B cell (primary cell): ENCODE measurements around the gene HOXD9. TPM values are rescaled to one million over a fixed set of nuclear protein-coding genes. Genes with fewer than 3 reads are reported as not detected.

Experiments used
- ATAC-seq: fragments of 200-7000 bp; cut with Tn5 transposase; one replicate; pipeline ENCODE4 v1.10.0; 2021; ENCODE audit warnings: low read depth, mild to moderate bottlenecking, moderate number of reproducible peaks, moderate library complexity
- CTCF ChIA-PET: fragments of 350-600 bp; sonication (Branson Sonifier 250); formaldehyde crosslinking; loops from one replicate; lab custom pipeline; 2021; ENCODE audit warnings: antibody characterized with exemption, inconsistent platforms; lab: Charles Lee
- POLR2A ChIA-PET: fragments of 350-600 bp; sonication (Branson Sonifier 250); formaldehyde crosslinking; loops from one replicate; lab custom pipeline; 2021; ENCODE audit warnings: antibody characterized with exemption; lab: Charles Lee
- DNase-seq: peaks from one replicate; pipeline ENCODE4 v3.0.0; 2013
- H2AFZ ChIP-seq: 2 replicates; pipeline ENCODE4 v1.6.1; 2012; ENCODE audit warnings: mild to moderate bottlenecking, low read depth, low read length; ENCODE audit not compliant: insufficient read depth, poor library complexity, severe bottlenecking
- H3K27ac ChIP-seq, 2 donors: 1 replicate in 1 of 2; 2 replicates in 1 of 2; pipeline ENCODE4 v1.5.1; 2012 to 2013; ENCODE audit warnings: low read length in 2 of 2, mild to moderate bottlenecking in 2 of 2, moderate library complexity in 1 of 2
- H3K27me3 ChIP-seq, 4 experiments: fragments of 200-600 bp in 1 of 4; sonication (generic) in 1 of 4; replicated peaks in 1 of 4; 1 replicate in 2 of 4; 2 replicates in 2 of 4; pipeline versions ENCODE4 v1.6.1 to v1.7.0; 2013 to 2016; ENCODE audit warnings: low read length in 3 of 4, mild to moderate bottlenecking in 2 of 4, mixed read lengths in 1 of 4, moderate library complexity in 1 of 4; ENCODE audit not compliant: insufficient read depth in 4 of 4, control insufficient read depth in 3 of 4; ENCODE audit errors: control extremely low read depth in 1 of 4
- H3K36me3 ChIP-seq, 2 experiments: replicated peaks in 1 of 2; 1 replicate in 1 of 2; 2 replicates in 1 of 2; pipeline versions ENCODE4 v1.6.1 to v1.7.1; 2013; ENCODE audit warnings: low read length in 1 of 2; ENCODE audit not compliant: insufficient read depth in 2 of 2, control insufficient read depth in 1 of 2; ENCODE audit errors: control extremely low read depth in 1 of 2, extremely low read depth in 1 of 2
- H3K4me1 ChIP-seq, 2 donors: fragments of 200-600 bp in 1 of 2; sonication (generic) in 1 of 2; 1 replicate in 1 of 2; 2 replicates in 1 of 2; pipeline versions ENCODE4 v1.5.1 to v1.6.1; 2013 to 2017; ENCODE audit warnings: low read length in 2 of 2; ENCODE audit not compliant: control insufficient read depth in 2 of 2, insufficient read depth in 2 of 2
- H3K4me2 ChIP-seq: replicated peaks from 2 replicates; pipeline ENCODE3; 2012; ENCODE audit warnings: mild to moderate bottlenecking, low read depth, low read length; ENCODE audit not compliant: poor library complexity, severe bottlenecking
- H3K4me3 ChIP-seq, 5 experiments: fragments of 200-600 bp in 1 of 5; sonication (generic) in 1 of 5; 1 replicate in 3 of 5; 2 replicates in 2 of 5; pipeline versions ENCODE4 v1.5.1 to v1.7.0; 2011 to 2016; ENCODE audit warnings: low read length in 4 of 5, mild to moderate bottlenecking in 4 of 5, low read depth in 2 of 5, control low read depth in 1 of 5, moderate library complexity in 1 of 5; ENCODE audit not compliant: insufficient read depth in 1 of 5; ENCODE audit errors: control extremely low read depth in 1 of 5, extremely low read depth in 1 of 5
- H3K79me2 ChIP-seq: fragments of 200-600 bp; sonication (generic); one replicate; pipeline ENCODE4 v1.6.0; 2016; ENCODE audit warnings: low read length; ENCODE audit not compliant: control insufficient read depth, insufficient read depth
- H3K9ac ChIP-seq: fragments of 200-600 bp; sonication (generic); 2 replicates; pipeline ENCODE4 v1.6.1; 2017; ENCODE audit warnings: mild to moderate bottlenecking, low read length, moderate library complexity
- H3K9me3 ChIP-seq, 3 donors: one replicate each; pipeline versions ENCODE4 v1.6.1 to v1.7.1; 2013; ENCODE audit warnings: low read length in 2 of 3; ENCODE audit not compliant: control insufficient read depth in 2 of 3, insufficient read depth in 1 of 3; ENCODE audit errors: control extremely low read depth in 1 of 3
- H4K20me1 ChIP-seq: 2 replicates; pipeline ENCODE4 v1.6.0; 2012; ENCODE audit warnings: mild to moderate bottlenecking, low read length; ENCODE audit not compliant: insufficient read depth, control insufficient read depth, poor library complexity, severe bottlenecking
- H3K27ac Mint-ChIP-seq: one replicate; pipeline ENCODE4 v1.8.0; 2021; ENCODE audit warnings: mixed read lengths
- H3K27me3 Mint-ChIP-seq: one replicate; pipeline ENCODE4 v1.8.0; 2021; ENCODE audit warnings: mixed read lengths
- H3K4me1 Mint-ChIP-seq: one replicate; pipeline ENCODE4 v1.8.0; 2021; ENCODE audit warnings: mixed read lengths
- H3K4me3 Mint-ChIP-seq: one replicate; pipeline ENCODE4 v1.8.0; 2021; ENCODE audit warnings: mixed read lengths
- H3K9me3 Mint-ChIP-seq: one replicate; pipeline ENCODE4 v1.8.0; 2022; ENCODE audit warnings: mixed read lengths; ENCODE audit not compliant: insufficient read depth
- EZH2 ChIP-seq: IDR thresholded peaks from 2 replicates; pipeline ENCODE4 v1.6.1; 2012; ENCODE audit warnings: borderline replicate concordance, low read depth, mild to moderate bottlenecking, moderate library complexity, low read length; ENCODE audit not compliant: insufficient read depth, poor library complexity, severe bottlenecking
- WGBS: methylation state at CpG from one replicate; pipeline ENCODE4 v1.1.5; 2013; ENCODE audit warnings: missing lambda C conversion rate; ENCODE audit not compliant: insufficient coverage; 5-methylcytosine and 5-hydroxymethylcytosine counted together
- intact Hi-C: fragments of 100-400 bp; cut with micrococcal nuclease; formaldehyde crosslinking; loops from one replicate; pipeline ENCODE4 v1.10.0; 2022
- polyA plus RNA-seq: library from polyadenylated mRNA; depleted of rRNA; stranded (reverse); fragments of >200 nt; gene quantifications from 2 replicates; pipeline ENCODE4 v1.2.3, GENCODE V29; 2012
- total RNA-seq, 2 donors: library from RNA; stranded (reverse); fragments of 120-200 nt in 1 of 2; gene quantifications; 1 replicate in 1 of 2; 2 replicates in 1 of 2; pipeline versions ENCODE4 v1.2.3 to v1.2.4, GENCODE V29; 2013 to 2022
- TF ChIP-seq, protein P1 (sequence below): fragments of 200-600 bp; IDR thresholded peaks from one replicate; pipeline ENCODE4 v1.8.0; 2022; ENCODE audit warnings: antibody characterized with exemption, mild to moderate bottlenecking

The HOXD9 gene
- total and polyA plus RNA-seq, 2 donors (not counting 1 experiment from before 2014, with no cell fraction given), result not detected

GRCh38 chr2:176088048-176088936, 34.2 kb upstream of the HOXD9 start:
- H4K20me1 ChIP-seq, result no peaks in the 10 kb centered on the region
- DNase-seq (peak; percentile 40), ATAC-seq (no peak)
- H3K27me3 Mint-ChIP-seq, result peaks cover 79% of the 10 kb centered on the region
- H3K9ac ChIP-seq, result no peak overlapping the region
- peaks cover 1 to 67% (median 22%) of the 10 kb centered on the region in 3 donors for H3K9me3 ChIP-seq
- H3K4me3 Mint-ChIP-seq, result peak overlapping the region; percentile 26
- no peak overlapping the region for H3K27ac Mint-ChIP-seq
- H3K27ac ChIP-seq, result no peak overlapping the region
- WGBS, result 8% methylated on average over 41 of the region's 49 CpGs
- H3K4me1 Mint-ChIP-seq, result peaks cover 11% of the 10 kb centered on the region
- intact Hi-C loops, result no loop called here
- H2AFZ ChIP-seq, result no peak overlapping the region
- H3K9me3 Mint-ChIP-seq, result peaks cover 3% of the 10 kb centered on the region
- H3K79me2 ChIP-seq, result no peaks in the 10 kb centered on the region
- peaks cover 13 to 16% of the 10 kb centered on the region in 2 donors for H3K4me1 ChIP-seq
- H3K4me3 ChIP-seq, result no peak overlapping the region
- POLR2A ChIA-PET, result no interaction called here
- H3K4me2 ChIP-seq, result peak overlapping the region; percentile 32
- peaks cover 0 to 93% (median 83%) of the 10 kb centered on the region in 4 experiments for H3K27me3 ChIP-seq
- TF ChIP-seq, protein P1, sequence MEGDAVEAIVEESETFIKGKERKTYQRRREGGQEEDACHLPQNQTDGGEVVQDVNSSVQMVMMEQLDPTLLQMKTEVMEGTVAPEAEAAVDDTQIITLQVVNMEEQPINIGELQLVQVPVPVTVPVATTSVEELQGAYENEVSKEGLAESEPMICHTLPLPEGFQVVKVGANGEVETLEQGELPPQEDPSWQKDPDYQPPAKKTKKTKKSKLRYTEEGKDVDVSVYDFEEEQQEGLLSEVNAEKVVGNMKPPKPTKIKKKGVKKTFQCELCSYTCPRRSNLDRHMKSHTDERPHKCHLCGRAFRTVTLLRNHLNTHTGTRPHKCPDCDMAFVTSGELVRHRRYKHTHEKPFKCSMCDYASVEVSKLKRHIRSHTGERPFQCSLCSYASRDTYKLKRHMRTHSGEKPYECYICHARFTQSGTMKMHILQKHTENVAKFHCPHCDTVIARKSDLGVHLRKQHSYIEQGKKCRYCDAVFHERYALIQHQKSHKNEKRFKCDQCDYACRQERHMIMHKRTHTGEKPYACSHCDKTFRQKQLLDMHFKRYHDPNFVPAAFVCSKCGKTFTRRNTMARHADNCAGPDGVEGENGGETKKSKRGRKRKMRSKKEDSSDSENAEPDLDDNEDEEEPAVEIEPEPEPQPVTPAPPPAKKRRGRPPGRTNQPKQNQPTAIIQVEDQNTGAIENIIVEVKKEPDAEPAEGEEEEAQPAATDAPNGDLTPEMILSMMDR, result peak; percentile 10
- TF ChIP-seq EZH2, result peak; percentile 2
- no peaks in the 10 kb centered on the region for H3K36me3 ChIP-seq
- CTCF ChIA-PET, result interaction anchor here (0.9 to 1.5 kb wide), 2 partner anchors 38 to 86 kb away, joined by 4 read pairs; partner anchors contain the start of gene LNPK
